ENCODE results near the gene INSRR.

INSRR gene

GRCh38 chr1:156859523-156860112, 701 bp upstream of the INSRR start:
- ATAC-seq (ENCODE audit: insufficient read depth, low read depth) (no peak), DNase-seq (no peak)
- no peak overlapping the region for H3K27ac ChIP-seq (ENCODE audit: low read length)
- no peak overlapping the region for H2AFZ ChIP-seq (ENCODE audit: low read depth, low read length)
- H4K20me1 ChIP-seq (ENCODE audit: insufficient read depth, low read length) = peaks cover 11% of the 10 kb centered on the region
- no peaks in the 10 kb centered on the region for H3K9me3 ChIP-seq (ENCODE audit: insufficient read depth, low read length, severe bottlenecking)
- no peak overlapping the region for H3K4me3 ChIP-seq (ENCODE audit: low read depth in 1 of 2, low read length in 2 of 2)
- H3K36me3 ChIP-seq (ENCODE audit: insufficient read depth, low read length) = no peaks in the 10 kb centered on the region
- peaks cover 20% of the 10 kb centered on the region for H3K4me1 ChIP-seq (ENCODE audit: insufficient read depth, low read length)
- TF ChIP-seq EZH2 (IDR thresholded peaks at IDR 0.05; ENCODE audit: borderline replicate concordance, low read depth, low read length, severe bottlenecking) = no peak
- TF ChIP-seq CTCF (IDR thresholded peaks at IDR 0.05; ENCODE audit: borderline replicate concordance, extremely low read depth, low read length, poor library complexity, severe bottlenecking) = no peak
- H3K79me2 ChIP-seq (ENCODE audit: insufficient read depth, low read length) = no peaks in the 10 kb centered on the region
- H3K9ac ChIP-seq (ENCODE audit: low read depth, low read length) = no peak overlapping the region
- no peak overlapping the region for H3K4me2 ChIP-seq (ENCODE audit: insufficient read depth, low read length)
- peaks cover 56% of the 10 kb centered on the region for H3K27me3 ChIP-seq (ENCODE audit: insufficient read depth, low read length, poor library complexity)

GRCh38 chr1:156858555-156858956, 361 bp downstream of the INSRR start:
- Histone ChIP-seq H4K20me1 (ENCODE audit: insufficient read depth, low read length) (peaks cover 7% of the 10 kb centered on the region), H3K9me3 (ENCODE audit: insufficient read depth, low read length, severe bottlenecking) (no peaks in the 10 kb centered on the region), H3K4me3 (ENCODE audit: low read depth in 1 of 2, low read length in 2 of 2) (no peak overlapping the region), H3K27ac (ENCODE audit: low read length) (no peak overlapping the region), H3K9ac (ENCODE audit: low read depth, low read length) (no peak overlapping the region), H3K4me1 (ENCODE audit: insufficient read depth, low read length) (peaks cover 20% of the 10 kb centered on the region), H3K36me3 (ENCODE audit: insufficient read depth, low read length) (no peaks in the 10 kb centered on the region), H3K27me3 (ENCODE audit: insufficient read depth, low read length, poor library complexity) (peaks cover 53% of the 10 kb centered on the region), H3K4me2 (ENCODE audit: insufficient read depth, low read length) (no peak overlapping the region), H3K79me2 (ENCODE audit: insufficient read depth, low read length) (no peaks in the 10 kb centered on the region), H2AFZ (ENCODE audit: low read depth, low read length) (no peak overlapping the region)
- DNase-seq (no peak), ATAC-seq (ENCODE audit: insufficient read depth, low read depth) (no peak)
- TF ChIP-seq CTCF (IDR thresholded peaks at IDR 0.05; ENCODE audit: borderline replicate concordance, extremely low read depth, low read length, poor library complexity, severe bottlenecking) = no peak

- ATAC-seq (ENCODE audit: insufficient read depth, low read depth) (no peak), DNase-seq (no peak)
- Histone ChIP-seq H3K27me3 (ENCODE audit: insufficient read depth, low read length, poor library complexity) (peaks cover 56% of the 10 kb centered on the region), H3K36me3 (ENCODE audit: insufficient read depth, low read length) (no peaks in the 10 kb centered on the region), H4K20me1 (ENCODE audit: insufficient read depth, low read length) (peaks cover 7% of the 10 kb centered on the region), H3K4me1 (ENCODE audit: insufficient read depth, low read length) (peaks cover 20% of the 10 kb centered on the region), H3K9ac (ENCODE audit: low read depth, low read length) (no peak overlapping the region), H2AFZ (ENCODE audit: low read depth, low read length) (no peak overlapping the region), H3K4me3 (ENCODE audit: low read depth in 1 of 2, low read length in 2 of 2) (no peak overlapping the region), H3K79me2 (ENCODE audit: insufficient read depth, low read length) (no peaks in the 10 kb centered on the region), H3K27ac (ENCODE audit: low read length) (no peak overlapping the region), H3K4me2 (ENCODE audit: insufficient read depth, low read length) (no peak overlapping the region), H3K9me3 (ENCODE audit: insufficient read depth, low read length, severe bottlenecking) (no peaks in the 10 kb centered on the region)
- TF ChIP-seq CTCF (IDR thresholded peaks at IDR 0.05; ENCODE audit: borderline replicate concordance, extremely low read depth, low read length, poor library complexity, severe bottlenecking) = no peak
- no peak for TF ChIP-seq EZH2 (IDR thresholded peaks at IDR 0.05; ENCODE audit: borderline replicate concordance, low read depth, low read length, severe bottlenecking)
These were observed 1.4 kb downstream of the INSRR start for GRCh38 chr1:156857532-156857931.

Data from DND-41 (cell line).